Measurements from ENCODE around the gene PARP4.
"Not testable (repeated sequence)": the region's sequence is repeated elsewhere in the genome, so short reads cannot be mapped to it uniquely, and the experiment has no call there.

PARP4 gene

DNA sequence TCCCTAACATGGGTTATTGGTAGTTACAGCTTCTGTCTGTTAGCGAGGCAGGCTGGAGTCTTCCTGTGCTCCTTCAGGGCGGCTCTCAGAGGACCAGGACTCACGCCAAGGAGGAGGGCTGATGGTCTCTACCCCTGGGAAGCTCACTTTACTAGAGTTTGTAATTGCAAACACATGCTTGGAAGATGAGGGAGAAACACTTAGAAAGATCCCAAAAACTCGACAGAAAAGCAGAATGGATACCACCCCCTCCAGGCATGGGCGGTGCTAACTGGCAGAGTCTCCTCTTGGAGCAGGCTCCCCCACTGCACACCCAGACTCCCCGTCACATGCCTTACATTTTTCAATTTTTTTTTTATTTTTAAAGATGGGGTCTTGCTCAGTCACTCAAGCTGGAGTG lies 62.0 kb downstream of the PARP4 start:
- no peaks in the 10 kb centered on the region for H3K9me2 ChIP-seq (ENCODE audit: low read depth, low read length)
- no peak overlapping the region for H3K9ac ChIP-seq (ENCODE audit: low read length)
- H3K9me3 ChIP-seq (ENCODE audit: low read length): no peaks in the 10 kb centered on the region
- no peaks in the 10 kb centered on the region for H3K4me1 ChIP-seq (ENCODE audit: insufficient read depth, low read length, severe bottlenecking)
- H3K36me3 ChIP-seq (ENCODE audit: insufficient read depth, low read length): peaks cover 73% of the 10 kb centered on the region
- no peak overlapping the region for H3K4me2 ChIP-seq (ENCODE audit: low read length)
- no peak overlapping the region for H3K4me3 ChIP-seq (ENCODE audit: low read depth, low read length, poor library complexity, severe bottlenecking)
- H3K27ac ChIP-seq (ENCODE audit: low read depth, low read length, poor library complexity, severe bottlenecking): no peak overlapping the region
- no peaks in the 10 kb centered on the region for H3K79me2 ChIP-seq (ENCODE audit: insufficient read depth, low read length)
- no peaks in the 10 kb centered on the region for H3K27me3 ChIP-seq (ENCODE audit: insufficient read depth, low read length)
- no peak for TF ChIP-seq EZH2 (IDR thresholded peaks at IDR 0.05; ENCODE audit: borderline replicate concordance, low read length)
- TF ChIP-seq, protein P1, sequence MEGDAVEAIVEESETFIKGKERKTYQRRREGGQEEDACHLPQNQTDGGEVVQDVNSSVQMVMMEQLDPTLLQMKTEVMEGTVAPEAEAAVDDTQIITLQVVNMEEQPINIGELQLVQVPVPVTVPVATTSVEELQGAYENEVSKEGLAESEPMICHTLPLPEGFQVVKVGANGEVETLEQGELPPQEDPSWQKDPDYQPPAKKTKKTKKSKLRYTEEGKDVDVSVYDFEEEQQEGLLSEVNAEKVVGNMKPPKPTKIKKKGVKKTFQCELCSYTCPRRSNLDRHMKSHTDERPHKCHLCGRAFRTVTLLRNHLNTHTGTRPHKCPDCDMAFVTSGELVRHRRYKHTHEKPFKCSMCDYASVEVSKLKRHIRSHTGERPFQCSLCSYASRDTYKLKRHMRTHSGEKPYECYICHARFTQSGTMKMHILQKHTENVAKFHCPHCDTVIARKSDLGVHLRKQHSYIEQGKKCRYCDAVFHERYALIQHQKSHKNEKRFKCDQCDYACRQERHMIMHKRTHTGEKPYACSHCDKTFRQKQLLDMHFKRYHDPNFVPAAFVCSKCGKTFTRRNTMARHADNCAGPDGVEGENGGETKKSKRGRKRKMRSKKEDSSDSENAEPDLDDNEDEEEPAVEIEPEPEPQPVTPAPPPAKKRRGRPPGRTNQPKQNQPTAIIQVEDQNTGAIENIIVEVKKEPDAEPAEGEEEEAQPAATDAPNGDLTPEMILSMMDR (IDR thresholded peaks at IDR 0.05; ENCODE audit: low read length): no peak
- H4K20me1 ChIP-seq (ENCODE audit: insufficient read depth, low read length): no peaks in the 10 kb centered on the region
- H3F3A ChIP-seq (ENCODE audit: insufficient read depth, low read length): no peaks in the 10 kb centered on the region
- no peak overlapping the region for H2AFZ ChIP-seq (ENCODE audit: low read length)

DNA sequence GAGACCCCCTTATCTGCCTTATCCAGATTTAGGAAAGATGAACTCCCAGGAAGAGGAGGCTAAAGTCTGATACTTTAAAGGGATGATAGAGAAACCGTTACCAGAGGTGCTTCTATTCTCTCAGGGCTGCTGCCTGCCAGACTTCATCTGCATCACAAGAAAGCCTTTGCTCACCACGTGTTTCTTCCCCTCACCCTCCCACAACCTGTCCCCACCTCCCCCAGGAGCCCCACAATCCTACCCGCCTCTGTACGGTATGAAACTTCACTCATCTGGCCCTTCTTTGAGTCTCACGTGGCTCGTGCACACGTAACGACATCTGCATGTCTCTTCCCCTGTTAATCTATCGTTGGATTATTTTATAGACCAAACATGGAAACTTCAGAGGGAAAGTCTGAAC lies 67.7 kb downstream of the PARP4 start:
- not testable (repeated sequence) for H4K20me1 ChIP-seq (ENCODE audit: insufficient read depth, low read length); H3K4me3 ChIP-seq (ENCODE audit: low read depth, low read length, poor library complexity, severe bottlenecking)
- peaks cover 51% of the 10 kb centered on the region for H3K36me3 ChIP-seq (ENCODE audit: insufficient read depth, low read length)

DNA sequence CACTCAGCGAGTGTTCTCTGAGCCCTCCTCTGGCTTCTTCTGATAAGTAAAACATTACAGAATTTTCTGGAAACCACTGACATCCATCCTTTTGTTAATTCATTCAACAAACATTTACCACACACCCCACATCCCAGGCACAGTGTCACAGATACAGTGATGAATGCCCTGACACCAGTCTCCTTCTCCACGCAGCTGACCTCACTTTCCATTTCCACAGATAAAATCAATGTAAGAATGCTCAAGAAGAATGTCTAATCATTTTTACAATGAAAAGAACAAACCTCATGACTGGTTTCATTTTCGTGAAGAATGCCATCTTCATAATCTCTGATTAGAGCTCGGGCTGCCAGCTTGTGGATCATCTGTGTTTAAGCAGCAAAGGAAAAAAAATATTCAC lies 69.2 kb downstream of the PARP4 start:
- H2AFZ ChIP-seq (ENCODE audit: low read length): no peak overlapping the region
- H3K9me2 ChIP-seq (ENCODE audit: low read depth, low read length): no peaks in the 10 kb centered on the region
- no peaks in the 10 kb centered on the region for H3K79me2 ChIP-seq (ENCODE audit: insufficient read depth, low read length)
- H3K4me1 ChIP-seq (ENCODE audit: insufficient read depth, low read length, severe bottlenecking): no peaks in the 10 kb centered on the region
- H3K9me3 ChIP-seq (ENCODE audit: low read length): no peaks in the 10 kb centered on the region
- TF ChIP-seq, protein P1 (IDR thresholded peaks at IDR 0.05; ENCODE audit: low read length): no peak
- no peaks in the 10 kb centered on the region for H4K20me1 ChIP-seq (ENCODE audit: insufficient read depth, low read length)
- H3K27ac ChIP-seq (ENCODE audit: low read depth, low read length, poor library complexity, severe bottlenecking): no peak overlapping the region
- no peak overlapping the region for H3K4me3 ChIP-seq (ENCODE audit: low read depth, low read length, poor library complexity, severe bottlenecking)
- H3K27me3 ChIP-seq (ENCODE audit: insufficient read depth, low read length): no peaks in the 10 kb centered on the region
- H3F3A ChIP-seq (ENCODE audit: insufficient read depth, low read length): no peaks in the 10 kb centered on the region
- H3K4me2 ChIP-seq (ENCODE audit: low read length): no peak overlapping the region
- H3K9ac ChIP-seq (ENCODE audit: low read length): no peak overlapping the region
- H3K36me3 ChIP-seq (ENCODE audit: insufficient read depth, low read length): peaks cover 53% of the 10 kb centered on the region

More for the DNA sequence above, 67.7 kb downstream of the PARP4 start:
- H3K9ac ChIP-seq (ENCODE audit: low read length); H3F3A ChIP-seq (ENCODE audit: insufficient read depth, low read length); H3K4me1 ChIP-seq (ENCODE audit: insufficient read depth, low read length, severe bottlenecking); H3K4me2 ChIP-seq (ENCODE audit: low read length); H3K79me2 ChIP-seq (ENCODE audit: insufficient read depth, low read length); H3K9me2 ChIP-seq (ENCODE audit: low read depth, low read length); H3K27ac ChIP-seq (ENCODE audit: low read depth, low read length, poor library complexity, severe bottlenecking); H2AFZ ChIP-seq (ENCODE audit: low read length); H3K9me3 ChIP-seq (ENCODE audit: low read length); H3K27me3 ChIP-seq (ENCODE audit: insufficient read depth, low read length): not testable (repeated sequence)

DNA sequence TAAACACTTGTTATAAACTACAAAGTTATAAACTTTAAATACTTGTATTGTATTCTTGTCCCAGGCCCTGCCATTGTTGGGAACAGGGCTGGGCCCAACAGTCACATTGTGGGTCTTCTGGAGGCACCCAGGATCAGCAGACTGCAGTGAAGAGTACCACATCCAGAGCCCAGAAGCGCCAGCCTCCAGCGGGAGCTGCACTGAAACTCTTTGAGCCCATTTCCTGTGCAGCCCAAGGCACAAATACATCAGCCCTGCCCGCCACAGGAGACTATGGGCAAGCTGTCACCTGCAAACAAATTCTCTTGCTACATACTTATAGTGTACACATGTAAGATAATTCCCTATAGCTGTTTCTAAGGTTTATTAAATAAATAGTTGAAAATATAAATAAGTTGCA lies 86.5 kb downstream of the PARP4 start:
- not testable (repeated sequence) for H3K9ac ChIP-seq (ENCODE audit: low read length); H2AFZ ChIP-seq (ENCODE audit: low read length)
- peaks cover 43% of the 10 kb centered on the region for H3K36me3 ChIP-seq (ENCODE audit: insufficient read depth, low read length)

DNA sequence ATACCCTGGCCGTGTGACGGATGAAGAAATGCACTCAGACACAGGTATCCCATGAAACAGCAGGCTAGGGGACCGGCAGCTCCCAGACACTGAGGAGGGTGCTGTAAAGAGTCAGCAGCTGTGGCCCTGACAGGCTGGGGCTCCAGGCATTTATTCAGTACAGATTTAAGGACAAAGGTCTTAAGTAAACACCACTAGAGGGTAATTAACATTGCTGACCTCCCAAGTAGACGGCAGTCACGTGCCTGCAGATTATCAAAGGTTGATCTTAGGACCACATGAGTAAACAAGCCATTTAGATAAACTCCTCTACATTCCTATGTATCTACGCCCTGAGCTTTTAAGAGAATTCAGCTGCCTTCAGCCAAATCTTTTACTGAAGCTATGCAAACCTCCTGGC lies 92.9 kb downstream of the PARP4 start:
- not testable (repeated sequence) for H3K9ac ChIP-seq (ENCODE audit: low read length); H3K4me3 ChIP-seq (ENCODE audit: low read depth, low read length, poor library complexity, severe bottlenecking); H2AFZ ChIP-seq (ENCODE audit: low read length); H3K27me3 ChIP-seq (ENCODE audit: insufficient read depth, low read length); H3K79me2 ChIP-seq (ENCODE audit: insufficient read depth, low read length); H3F3A ChIP-seq (ENCODE audit: insufficient read depth, low read length); H3K4me2 ChIP-seq (ENCODE audit: low read length); H4K20me1 ChIP-seq (ENCODE audit: insufficient read depth, low read length); H3K4me1 ChIP-seq (ENCODE audit: insufficient read depth, low read length, severe bottlenecking); H3K9me3 ChIP-seq (ENCODE audit: low read length); H3K27ac ChIP-seq (ENCODE audit: low read depth, low read length, poor library complexity, severe bottlenecking); H3K9me2 ChIP-seq (ENCODE audit: low read depth, low read length)
- peaks cover 35% of the 10 kb centered on the region for H3K36me3 ChIP-seq (ENCODE audit: insufficient read depth, low read length)

More for the DNA sequence above, 86.5 kb downstream of the PARP4 start:
- not testable (repeated sequence) for H3K4me1 ChIP-seq (ENCODE audit: insufficient read depth, low read length, severe bottlenecking); H3K79me2 ChIP-seq (ENCODE audit: insufficient read depth, low read length); H3K9me2 ChIP-seq (ENCODE audit: low read depth, low read length); H3K27me3 ChIP-seq (ENCODE audit: insufficient read depth, low read length); H3K4me2 ChIP-seq (ENCODE audit: low read length); H3K27ac ChIP-seq (ENCODE audit: low read depth, low read length, poor library complexity, severe bottlenecking); H4K20me1 ChIP-seq (ENCODE audit: insufficient read depth, low read length); H3K4me3 ChIP-seq (ENCODE audit: low read depth, low read length, poor library complexity, severe bottlenecking); H3K9me3 ChIP-seq (ENCODE audit: low read length); H3F3A ChIP-seq (ENCODE audit: insufficient read depth, low read length)

Measured in OCI-LY1 (cell line).